ENCODE results near the gene POU4F3.
"Not testable (repeated sequence)": the region's sequence is repeated elsewhere in the genome, so short reads cannot be mapped to it uniquely, and the experiment has no call there.

The POU4F3 gene

GRCh38 chr5:146338774-146339714 is at the start of gene POU4F3:
Gene POU4F3, plus strand, starts transcription at chr5:146338839. Its CDS starts 274 bp downstream, at chr5:146339113.
- TF ChIP-seq, protein P1, sequence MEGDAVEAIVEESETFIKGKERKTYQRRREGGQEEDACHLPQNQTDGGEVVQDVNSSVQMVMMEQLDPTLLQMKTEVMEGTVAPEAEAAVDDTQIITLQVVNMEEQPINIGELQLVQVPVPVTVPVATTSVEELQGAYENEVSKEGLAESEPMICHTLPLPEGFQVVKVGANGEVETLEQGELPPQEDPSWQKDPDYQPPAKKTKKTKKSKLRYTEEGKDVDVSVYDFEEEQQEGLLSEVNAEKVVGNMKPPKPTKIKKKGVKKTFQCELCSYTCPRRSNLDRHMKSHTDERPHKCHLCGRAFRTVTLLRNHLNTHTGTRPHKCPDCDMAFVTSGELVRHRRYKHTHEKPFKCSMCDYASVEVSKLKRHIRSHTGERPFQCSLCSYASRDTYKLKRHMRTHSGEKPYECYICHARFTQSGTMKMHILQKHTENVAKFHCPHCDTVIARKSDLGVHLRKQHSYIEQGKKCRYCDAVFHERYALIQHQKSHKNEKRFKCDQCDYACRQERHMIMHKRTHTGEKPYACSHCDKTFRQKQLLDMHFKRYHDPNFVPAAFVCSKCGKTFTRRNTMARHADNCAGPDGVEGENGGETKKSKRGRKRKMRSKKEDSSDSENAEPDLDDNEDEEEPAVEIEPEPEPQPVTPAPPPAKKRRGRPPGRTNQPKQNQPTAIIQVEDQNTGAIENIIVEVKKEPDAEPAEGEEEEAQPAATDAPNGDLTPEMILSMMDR (IDR thresholded peaks at IDR 0.05; ENCODE audit: insufficient read depth, low read depth, low read length, missing control alignments), result no peak
- no peak within 1 kb of the TSS for H3K4me3 ChIP-seq (ENCODE audit: low read length)
- DNase-seq (ENCODE audit: low read depth), result no peak

GRCh38 chr5:146290318-146290717 is 48.3 kb upstream of the POU4F3 start:
- DNase-seq (ENCODE audit: low read depth), result no peak
- TF ChIP-seq, protein P1 (IDR thresholded peaks at IDR 0.05; ENCODE audit: insufficient read depth, low read depth, low read length, missing control alignments), result no peak
- no peak overlapping the region for H3K4me3 ChIP-seq (ENCODE audit: low read length)

DNA sequence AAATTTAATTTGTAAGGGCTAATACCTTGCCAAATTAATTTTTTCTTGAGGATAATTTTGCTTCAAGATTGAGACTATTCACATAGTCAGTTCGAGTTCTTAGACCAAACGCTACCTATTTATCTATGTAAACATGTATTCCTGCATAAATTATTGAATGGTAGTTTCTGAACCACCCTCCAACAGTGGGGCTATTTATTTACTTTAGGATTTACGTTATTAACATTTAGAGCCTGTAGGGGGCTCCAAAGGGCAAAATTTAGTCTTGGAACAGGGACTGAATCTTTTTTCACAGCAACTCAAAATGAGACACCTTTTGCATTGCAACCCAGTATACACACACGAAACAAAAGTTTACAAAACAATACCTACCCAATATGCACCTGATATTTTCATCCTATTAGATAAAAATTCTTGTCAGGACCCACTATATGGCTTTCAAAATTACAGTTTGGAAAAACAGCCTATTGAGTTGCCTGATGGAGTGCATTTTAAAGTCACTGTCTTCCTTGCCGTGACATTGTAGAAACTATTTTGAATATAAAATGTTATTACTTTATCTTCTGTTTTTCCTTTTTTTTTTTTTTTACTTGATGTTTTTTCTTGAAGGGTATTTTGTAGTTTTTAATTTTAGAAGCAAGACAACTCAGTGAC is 47.1 kb upstream of the POU4F3 start:
- H3K4me3 ChIP-seq (ENCODE audit: low read length), result no peak overlapping the region
- peak; percentile 65 for DNase-seq (ENCODE audit: low read depth)
- TF ChIP-seq, protein P1 (IDR thresholded peaks at IDR 0.05; ENCODE audit: insufficient read depth, low read depth, low read length, missing control alignments), result peak; percentile 63

DNA sequence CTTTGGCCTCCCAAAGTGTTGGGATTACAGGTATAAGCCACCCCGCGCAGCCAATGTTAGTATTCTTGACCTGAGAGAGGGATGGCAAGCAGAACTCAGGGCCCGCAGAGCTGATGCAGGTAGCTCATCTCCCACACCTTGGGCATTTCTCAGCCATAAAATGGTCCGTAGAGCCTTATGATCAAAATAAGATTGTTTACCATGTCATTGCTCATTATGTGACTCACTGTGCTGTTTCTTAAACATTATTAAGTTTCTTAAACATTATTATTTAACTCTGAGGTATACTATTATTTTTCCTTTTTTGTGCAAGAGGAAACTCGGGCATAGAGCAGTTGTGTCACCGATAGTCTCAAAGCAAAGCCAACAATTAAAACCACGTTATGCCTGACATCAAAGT is 42.4 kb upstream of the POU4F3 start:
- peak; percentile 22 for DNase-seq (ENCODE audit: low read depth)
- H3K4me3 ChIP-seq (ENCODE audit: low read length), result no peak overlapping the region
- TF ChIP-seq, protein P1 (IDR thresholded peaks at IDR 0.05; ENCODE audit: insufficient read depth, low read depth, low read length, missing control alignments), result no peak

DNA sequence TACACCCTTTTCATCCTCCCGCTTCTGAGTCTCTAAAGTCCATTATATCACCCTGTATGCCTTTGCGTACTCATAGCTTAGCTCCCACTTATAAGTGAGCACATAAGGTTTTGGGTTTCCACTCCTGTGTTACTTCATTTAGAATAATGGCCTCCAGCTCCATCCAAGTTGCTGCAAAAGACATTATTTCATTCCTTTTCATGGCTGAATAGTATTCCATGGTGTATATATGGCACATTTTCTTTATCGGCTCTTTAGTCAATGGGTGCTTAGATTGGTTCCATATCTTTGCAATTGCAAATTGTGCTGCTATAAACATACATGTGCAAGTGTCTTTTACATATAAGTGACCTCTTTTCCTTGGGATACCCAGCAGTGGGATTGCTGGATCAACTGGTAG is 39.7 kb upstream of the POU4F3 start:
- not testable (repeated sequence) for H3K4me3 ChIP-seq (ENCODE audit: low read length); DNase-seq (ENCODE audit: low read depth)

DNA sequence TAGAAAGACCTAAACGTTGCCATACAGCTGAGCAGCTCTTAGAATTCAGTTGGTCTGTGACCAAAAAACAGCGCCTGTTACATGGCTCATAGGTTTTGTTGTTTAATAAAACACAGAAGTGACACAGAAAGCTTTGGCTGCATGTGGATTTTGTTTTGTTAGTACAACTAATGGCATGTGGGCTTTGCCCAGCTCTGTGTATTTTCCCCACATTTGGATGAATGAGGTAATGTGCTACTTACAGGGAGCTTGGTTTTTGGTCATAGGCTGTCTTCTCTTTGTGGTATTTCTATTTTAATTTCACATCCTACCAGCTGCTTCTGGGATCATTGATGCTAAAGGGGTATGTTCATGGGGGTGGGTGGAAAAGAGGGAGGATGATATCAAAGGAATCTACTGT is 37.0 kb upstream of the POU4F3 start:
- no peak overlapping the region for H3K4me3 ChIP-seq (ENCODE audit: low read length)
- TF ChIP-seq, protein P1 (IDR thresholded peaks at IDR 0.05; ENCODE audit: insufficient read depth, low read depth, low read length, missing control alignments), result no peak
- no peak for DNase-seq (ENCODE audit: low read depth)

DNA sequence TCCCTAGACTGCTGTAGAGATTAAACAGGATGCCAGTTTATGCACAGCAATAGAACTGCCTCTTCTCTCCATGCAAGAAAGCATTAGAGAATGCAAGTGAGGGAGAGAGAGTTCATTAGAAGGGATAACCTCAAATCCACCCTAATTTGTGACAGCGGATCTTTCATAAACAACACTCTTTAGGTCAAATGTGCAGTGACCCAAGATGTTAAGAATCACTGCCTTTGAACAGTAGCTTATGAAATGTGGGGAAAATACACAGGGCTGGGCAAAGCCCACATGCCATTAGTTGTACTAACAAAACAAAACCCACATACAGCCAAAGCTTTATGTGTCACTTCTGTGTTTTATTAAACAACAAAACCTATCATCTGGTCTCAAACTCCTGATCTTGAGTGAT is 36.2 kb upstream of the POU4F3 start:
- TF ChIP-seq, protein P1 (IDR thresholded peaks at IDR 0.05; ENCODE audit: insufficient read depth, low read depth, low read length, missing control alignments), result no peak
- DNase-seq (ENCODE audit: low read depth), result no peak

More for the DNA sequence above, 36.2 kb upstream of the POU4F3 start:
- H3K4me3 ChIP-seq (ENCODE audit: low read length), result no peak overlapping the region
